GM23338 (cell line): ENCODE results near the gene SLC39A13.

ENCODE experiments used
- CREB1 ChIP-seq: fragments of 250-450 bp; sonication (Bioruptor Pico); IDR thresholded peaks from 2 replicates; pipeline ENCODE4 v1.5.0; 2020; ENCODE audit warnings: low read depth, mild to moderate bottlenecking, moderate library complexity
- CTCF ChIP-seq, 2 experiments: fragments of 200-600 bp in 1 of 2; sonication (generic) in 1 of 2; conservative IDR thresholded peaks; 2 replicates each; pipeline versions ENCODE4 v1.5.1 to v1.6.1; 2016 to 2017; ENCODE audit warnings: antibody characterized with exemption in 2 of 2, low read depth in 2 of 2, mild to moderate bottlenecking in 2 of 2, moderate library complexity in 1 of 2
- EZH2 ChIP-seq: fragments of 200-600 bp; sonication (generic); IDR thresholded peaks from one replicate; pipeline ENCODE4 v1.8.0; 2017; ENCODE audit warnings: antibody characterized with exemption, mild to moderate bottlenecking, low read depth; ENCODE audit not compliant: unreplicated experiment
- EZH2phosphoT487 ChIP-seq: fragments of 200-600 bp; sonication (generic); IDR thresholded peaks from one replicate; pipeline ENCODE4 v1.8.1; 2018; ENCODE audit warnings: antibody characterized with exemption; ENCODE audit not compliant: unreplicated experiment
- POLR2AphosphoS5 ChIP-seq: IDR thresholded peaks from 2 replicates; pipeline ENCODE4 v1.6.1; 2016; ENCODE audit warnings: antibody characterized with exemption, low read depth

- no peak for TF ChIP-seq CTCF (conservative IDR thresholded peaks at IDR 0.05; ENCODE audit: low read depth in 2 of 2)
- no peak for TF ChIP-seq EZH2
- no peak for TF ChIP-seq CREB1 (CRISPR knock-in tag)
- TF ChIP-seq EZH2phosphoT487, result no peak
- no peak for TF ChIP-seq POLR2AphosphoS5
Observed at GRCh38 chr11:47441421-47441820, 33.0 kb downstream of the SLC39A13 start.
